Mesothelial cell of epicardium (in vitro differentiated cells): ENCODE measurements around the gene KIF2A. TPM values are rescaled to one million over a fixed set of nuclear protein-coding genes. Genes with fewer than 3 reads are reported as not detected.

Source experiments
- DNase-seq, 2 experiments: peaks; one replicate each; pipeline ENCODE4 v3.0.0; 2021; ENCODE audit warnings: low spot score in 2 of 2; ENCODE audit not compliant: unreplicated experiment in 2 of 2
- H3K27ac Mint-ChIP-seq: 2 replicates; pipeline ENCODE4 v1.8.0; 2021; ENCODE audit warnings: mixed read lengths
- H3K27me3 Mint-ChIP-seq: 2 replicates; pipeline ENCODE4 v1.8.0; 2021; ENCODE audit warnings: low read depth, mixed read lengths
- H3K36me3 Mint-ChIP-seq: 2 replicates; pipeline ENCODE4 v1.8.0; 2021; ENCODE audit warnings: mixed read lengths
- H3K4me1 Mint-ChIP-seq: 2 replicates; pipeline ENCODE4 v1.8.0; 2021; ENCODE audit warnings: mixed read lengths
- H3K4me3 Mint-ChIP-seq: 2 replicates; pipeline ENCODE4 v1.8.0; 2021; ENCODE audit warnings: mild to moderate bottlenecking, moderate library complexity, mixed read lengths
- H3K9me3 Mint-ChIP-seq: 2 replicates; pipeline ENCODE4 v1.8.0; 2021; ENCODE audit warnings: mixed read lengths
- total RNA-seq: library from RNA; stranded (reverse); gene quantifications from 3 replicates; pipeline ENCODE4 v1.2.1, GENCODE V29; 2021
- TF ChIP-seq, protein P1 (sequence below): fragments of 200-600 bp; sonication (generic); IDR thresholded peaks from one replicate; pipeline ENCODE4 v1.5.0; 2021; ENCODE audit warnings: antibody characterized with exemption; ENCODE audit not compliant: unreplicated experiment

The KIF2A gene
- total RNA-seq, 1 donor from 2014 or later, result 56.9 TPM

DNA sequence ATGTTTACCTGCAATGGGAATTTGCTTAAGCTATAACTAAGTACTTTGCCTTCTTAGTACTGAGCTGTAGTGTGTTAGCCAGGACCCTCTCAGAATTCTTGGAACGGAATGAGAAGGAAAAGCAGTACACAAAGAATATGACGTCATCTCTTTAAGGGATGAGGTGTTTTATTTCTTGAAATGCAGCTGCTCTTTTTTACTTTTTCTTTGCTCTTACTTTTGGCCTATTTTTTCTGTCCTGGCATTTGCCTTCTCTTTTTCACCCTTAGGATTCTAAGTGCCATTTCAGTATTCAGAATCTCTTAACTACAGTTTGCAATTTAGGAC, 10.1 kb downstream of the KIF2A start:
- H3K36me3 Mint-ChIP-seq, result no peaks in the 10 kb centered on the region
- no peaks in the 10 kb centered on the region for H3K27me3 Mint-ChIP-seq
- TF ChIP-seq, protein P1, sequence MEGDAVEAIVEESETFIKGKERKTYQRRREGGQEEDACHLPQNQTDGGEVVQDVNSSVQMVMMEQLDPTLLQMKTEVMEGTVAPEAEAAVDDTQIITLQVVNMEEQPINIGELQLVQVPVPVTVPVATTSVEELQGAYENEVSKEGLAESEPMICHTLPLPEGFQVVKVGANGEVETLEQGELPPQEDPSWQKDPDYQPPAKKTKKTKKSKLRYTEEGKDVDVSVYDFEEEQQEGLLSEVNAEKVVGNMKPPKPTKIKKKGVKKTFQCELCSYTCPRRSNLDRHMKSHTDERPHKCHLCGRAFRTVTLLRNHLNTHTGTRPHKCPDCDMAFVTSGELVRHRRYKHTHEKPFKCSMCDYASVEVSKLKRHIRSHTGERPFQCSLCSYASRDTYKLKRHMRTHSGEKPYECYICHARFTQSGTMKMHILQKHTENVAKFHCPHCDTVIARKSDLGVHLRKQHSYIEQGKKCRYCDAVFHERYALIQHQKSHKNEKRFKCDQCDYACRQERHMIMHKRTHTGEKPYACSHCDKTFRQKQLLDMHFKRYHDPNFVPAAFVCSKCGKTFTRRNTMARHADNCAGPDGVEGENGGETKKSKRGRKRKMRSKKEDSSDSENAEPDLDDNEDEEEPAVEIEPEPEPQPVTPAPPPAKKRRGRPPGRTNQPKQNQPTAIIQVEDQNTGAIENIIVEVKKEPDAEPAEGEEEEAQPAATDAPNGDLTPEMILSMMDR, result no peak
- no peak overlapping the region for H3K4me3 Mint-ChIP-seq
- H3K4me1 Mint-ChIP-seq, result peaks cover 25% of the 10 kb centered on the region
- no peak for DNase-seq
- no peaks in the 10 kb centered on the region for H3K9me3 Mint-ChIP-seq
- H3K27ac Mint-ChIP-seq, result no peak overlapping the region

DNA sequence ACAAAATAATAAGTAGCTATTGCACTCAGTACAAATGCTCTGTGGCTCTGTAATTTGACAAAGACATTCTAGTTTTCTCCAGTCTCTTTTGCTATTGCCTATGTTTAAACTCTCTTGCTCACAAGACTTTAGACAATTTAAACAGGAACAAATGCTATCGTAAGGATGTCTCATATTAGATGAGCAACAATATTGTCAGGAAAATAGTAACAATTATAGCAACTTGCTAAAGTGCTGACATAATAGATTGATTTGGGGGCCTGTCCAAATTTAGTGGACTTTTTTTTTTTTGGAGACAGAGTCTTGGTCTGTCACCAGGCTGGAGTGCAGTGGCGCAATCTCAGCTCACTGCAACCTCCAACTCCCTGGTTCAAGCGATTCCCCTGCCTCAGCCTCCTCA, 11.8 kb downstream of the KIF2A start:
- Mint-ChIP-seq H3K27me3 (no peaks in the 10 kb centered on the region), H3K4me3 (no peak overlapping the region), H3K36me3 (peaks cover 2% of the 10 kb centered on the region), H3K4me1 (peaks cover 17% of the 10 kb centered on the region), H3K9me3 (no peaks in the 10 kb centered on the region), H3K27ac (no peak overlapping the region)
- DNase-seq, result no peak
- TF ChIP-seq, protein P1, result no peak

DNA sequence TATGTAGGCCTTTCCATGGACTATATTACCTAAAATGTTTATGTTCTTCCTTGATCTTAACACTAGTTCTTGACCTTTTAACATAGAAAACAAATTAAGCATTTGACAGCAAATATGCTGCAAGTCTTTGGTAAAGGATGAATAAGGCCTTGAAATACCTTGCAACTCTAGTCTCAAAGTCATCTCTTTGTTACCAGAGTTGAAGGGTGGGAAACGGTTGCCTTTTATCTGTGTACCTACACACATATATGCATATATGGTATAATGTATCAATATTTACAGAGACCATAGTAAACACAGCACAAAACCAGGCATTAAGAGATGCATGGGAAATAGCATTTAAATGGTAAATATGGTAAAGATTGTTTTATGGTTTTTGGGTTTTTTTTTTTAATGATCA, 16.5 kb downstream of the KIF2A start:
- H3K9me3 Mint-ChIP-seq, result no peaks in the 10 kb centered on the region
- no peak overlapping the region for H3K27ac Mint-ChIP-seq
- H3K36me3 Mint-ChIP-seq, result peaks cover 8% of the 10 kb centered on the region
- H3K4me3 Mint-ChIP-seq, result no peak overlapping the region
- no peak for DNase-seq
- H3K27me3 Mint-ChIP-seq, result no peaks in the 10 kb centered on the region
- TF ChIP-seq, protein P1, result no peak
- peaks cover 18% of the 10 kb centered on the region for H3K4me1 Mint-ChIP-seq

DNA sequence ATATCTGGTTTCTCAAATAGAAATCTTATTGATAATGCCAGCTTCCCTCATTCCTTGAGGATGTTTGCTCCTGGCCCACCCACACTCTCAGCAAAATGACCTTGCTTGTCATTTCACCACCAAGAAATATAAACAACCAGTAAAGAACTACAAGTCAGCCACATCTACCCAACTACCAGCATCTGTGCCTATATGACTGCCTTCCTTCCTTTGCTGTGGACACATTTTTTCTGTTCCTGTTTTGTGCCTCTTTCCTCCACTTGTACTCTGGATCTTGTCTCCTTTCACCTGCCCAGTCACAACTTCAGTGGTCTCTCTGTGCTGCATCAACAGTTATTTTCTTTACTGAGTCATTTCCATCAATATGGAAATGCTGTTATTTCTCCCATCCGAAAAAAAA, 20.3 kb downstream of the KIF2A start:
- Mint-ChIP-seq H3K4me1 (peaks cover 17% of the 10 kb centered on the region), H3K27ac (no peak overlapping the region), H3K4me3 (no peak overlapping the region), H3K27me3 (no peaks in the 10 kb centered on the region), H3K9me3 (no peaks in the 10 kb centered on the region), H3K36me3 (peaks cover 8% of the 10 kb centered on the region)
- DNase-seq, result no peak
- TF ChIP-seq, protein P1, result no peak

DNA sequence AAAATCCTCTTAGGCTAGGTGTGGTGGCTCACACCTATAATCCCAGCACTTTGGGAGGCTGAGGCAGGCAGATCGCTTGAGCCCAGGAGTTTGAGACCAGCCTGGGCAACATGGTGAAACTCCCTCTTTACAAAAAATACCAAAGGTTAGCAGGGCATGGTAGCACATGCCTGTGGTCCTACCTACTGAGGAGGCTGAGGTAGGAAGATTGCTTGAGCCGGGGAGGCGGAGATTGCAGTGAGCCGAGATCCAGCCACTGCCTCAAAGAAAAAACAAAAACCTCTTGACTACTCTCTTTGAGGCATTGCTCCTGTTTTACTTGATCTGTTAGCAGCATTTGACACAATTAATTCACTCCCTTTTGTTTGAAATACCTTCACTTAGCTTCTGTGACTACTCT, 20.7 kb downstream of the KIF2A start:
- peaks cover 17% of the 10 kb centered on the region for H3K4me1 Mint-ChIP-seq
- H3K9me3 Mint-ChIP-seq, result no peaks in the 10 kb centered on the region
- no peak overlapping the region for H3K4me3 Mint-ChIP-seq
- no peaks in the 10 kb centered on the region for H3K27me3 Mint-ChIP-seq
- H3K36me3 Mint-ChIP-seq, result peaks cover 8% of the 10 kb centered on the region
- DNase-seq, result no peak
- peak overlapping the region; percentile 25 for H3K27ac Mint-ChIP-seq
- TF ChIP-seq, protein P1, result no peak
